Mesothelial cell of epicardium (in vitro differentiated cells): ENCODE results near the gene COPS4. TPM values are rescaled to one million over a fixed set of nuclear protein-coding genes. Genes with fewer than 3 reads are reported as not detected.
"Not testable (repeated sequence)": the region's sequence is repeated elsewhere in the genome, so short reads cannot be mapped to it uniquely, and the experiment has no call there.

Experiments used
- DNase-seq, 2 experiments: peaks; one replicate each; pipeline ENCODE4 v3.0.0; 2021; ENCODE audit warnings: low spot score in 2 of 2; ENCODE audit not compliant: unreplicated experiment in 2 of 2
- H3K27ac Mint-ChIP-seq: 2 replicates; pipeline ENCODE4 v1.8.0; 2021; ENCODE audit warnings: mixed read lengths
- H3K27me3 Mint-ChIP-seq: 2 replicates; pipeline ENCODE4 v1.8.0; 2021; ENCODE audit warnings: low read depth, mixed read lengths
- H3K36me3 Mint-ChIP-seq: 2 replicates; pipeline ENCODE4 v1.8.0; 2021; ENCODE audit warnings: mixed read lengths
- H3K4me1 Mint-ChIP-seq: 2 replicates; pipeline ENCODE4 v1.8.0; 2021; ENCODE audit warnings: mixed read lengths
- H3K4me3 Mint-ChIP-seq: 2 replicates; pipeline ENCODE4 v1.8.0; 2021; ENCODE audit warnings: mild to moderate bottlenecking, moderate library complexity, mixed read lengths
- H3K9me3 Mint-ChIP-seq: 2 replicates; pipeline ENCODE4 v1.8.0; 2021; ENCODE audit warnings: mixed read lengths
- CTCF ChIP-seq: fragments of 200-600 bp; sonication (generic); IDR thresholded peaks from one replicate; pipeline ENCODE4 v1.5.0; 2021; ENCODE audit warnings: antibody characterized with exemption; ENCODE audit not compliant: unreplicated experiment
- total RNA-seq: library from RNA; stranded (reverse); gene quantifications from 3 replicates; pipeline ENCODE4 v1.2.1, GENCODE V29; 2021

The COPS4 gene
- total RNA-seq, 1 donor from 2014 or later: 39.6 TPM

DNA sequence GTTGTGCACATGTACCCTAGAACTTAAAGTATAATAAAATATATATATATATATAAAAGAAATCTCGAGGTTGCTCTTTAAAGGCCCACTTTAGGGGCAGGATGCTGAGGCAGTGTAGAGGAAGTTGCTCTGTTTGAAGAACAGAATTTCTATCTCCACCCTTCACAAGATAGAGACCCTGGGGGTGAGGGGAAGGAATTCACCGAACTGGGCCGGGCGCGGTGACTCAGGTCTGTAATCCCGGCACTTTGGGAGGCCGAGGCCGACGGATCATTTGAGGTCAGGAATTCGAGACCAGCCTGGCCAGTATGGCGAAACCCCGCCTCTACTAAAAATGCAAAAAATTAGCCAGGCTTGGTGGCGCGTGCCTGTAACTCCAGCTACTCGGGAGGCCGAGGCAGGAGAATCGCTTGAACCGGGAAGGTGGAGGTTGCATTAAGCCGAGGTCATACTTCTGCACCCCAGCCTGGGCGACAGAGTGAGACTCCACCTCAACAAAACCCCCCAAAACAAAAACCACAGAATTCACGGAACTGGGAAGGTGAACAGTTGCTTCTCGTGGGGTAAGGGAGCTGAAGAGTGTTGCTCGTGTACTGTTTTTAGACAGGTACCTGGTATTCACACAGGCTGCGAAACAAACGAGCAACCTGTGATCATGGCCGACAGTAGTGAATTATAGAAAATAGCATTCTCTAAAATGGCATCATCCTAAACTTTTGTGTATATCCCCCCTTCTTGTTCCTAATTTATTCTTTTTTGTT, 73.3 kb downstream of the COPS4 start:
- H3K36me3 Mint-ChIP-seq: no peaks in the 10 kb centered on the region
- peaks cover 7% of the 10 kb centered on the region for H3K4me1 Mint-ChIP-seq
- no peak overlapping the region for H3K27ac Mint-ChIP-seq
- no peak for DNase-seq
- H3K9me3 Mint-ChIP-seq: no peaks in the 10 kb centered on the region
- no peak overlapping the region for H3K4me3 Mint-ChIP-seq
- TF ChIP-seq CTCF: no peak
- peaks cover 4% of the 10 kb centered on the region for H3K27me3 Mint-ChIP-seq

DNA sequence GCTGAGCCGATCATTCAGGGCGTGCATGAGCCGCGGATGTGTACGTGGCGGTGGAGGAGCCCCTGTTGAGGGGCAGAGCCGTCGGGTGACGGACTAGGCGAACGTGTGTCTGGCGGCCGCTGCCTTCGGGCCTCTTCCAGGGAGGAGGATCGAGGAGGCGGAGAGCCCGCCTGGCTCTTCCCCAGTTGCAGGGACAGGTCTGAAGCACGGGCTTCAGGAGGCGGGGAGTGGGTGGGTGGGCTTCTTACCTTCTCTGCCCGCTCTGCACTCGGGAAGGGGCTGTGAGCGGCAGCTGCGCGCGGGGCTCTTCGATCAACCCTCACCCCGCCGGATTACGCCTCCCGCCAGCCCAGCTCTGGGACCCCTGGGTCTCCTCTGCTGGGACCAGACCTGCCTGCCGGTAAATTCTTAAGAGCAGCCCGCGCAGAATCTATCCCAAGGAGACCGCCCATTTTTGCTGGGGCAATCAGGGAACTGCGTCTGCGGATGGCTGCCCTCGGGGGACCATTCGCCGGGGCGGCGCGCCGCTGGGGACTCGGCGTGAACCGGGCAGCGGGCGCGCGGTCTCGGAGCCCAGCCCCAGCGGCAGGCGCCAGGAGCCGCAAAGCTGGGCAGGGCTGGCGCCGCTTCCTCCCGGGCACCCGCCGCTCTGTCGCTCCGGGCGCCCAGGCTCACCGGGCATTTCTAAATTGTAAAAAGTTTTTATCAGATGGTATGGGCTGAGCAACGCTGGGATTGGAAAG, 74.7 kb downstream of the COPS4 start:
- TF ChIP-seq CTCF: no peak
- Mint-ChIP-seq H3K27me3 (peaks cover 4% of the 10 kb centered on the region), H3K36me3 (no peaks in the 10 kb centered on the region), H3K27ac (peak overlapping the region; percentile 88), H3K4me3 (peak overlapping the region; percentile 82), H3K4me1 (peaks cover 7% of the 10 kb centered on the region), H3K9me3 (no peaks in the 10 kb centered on the region)
- DNase-seq: peak; percentile 46 to 73

DNA sequence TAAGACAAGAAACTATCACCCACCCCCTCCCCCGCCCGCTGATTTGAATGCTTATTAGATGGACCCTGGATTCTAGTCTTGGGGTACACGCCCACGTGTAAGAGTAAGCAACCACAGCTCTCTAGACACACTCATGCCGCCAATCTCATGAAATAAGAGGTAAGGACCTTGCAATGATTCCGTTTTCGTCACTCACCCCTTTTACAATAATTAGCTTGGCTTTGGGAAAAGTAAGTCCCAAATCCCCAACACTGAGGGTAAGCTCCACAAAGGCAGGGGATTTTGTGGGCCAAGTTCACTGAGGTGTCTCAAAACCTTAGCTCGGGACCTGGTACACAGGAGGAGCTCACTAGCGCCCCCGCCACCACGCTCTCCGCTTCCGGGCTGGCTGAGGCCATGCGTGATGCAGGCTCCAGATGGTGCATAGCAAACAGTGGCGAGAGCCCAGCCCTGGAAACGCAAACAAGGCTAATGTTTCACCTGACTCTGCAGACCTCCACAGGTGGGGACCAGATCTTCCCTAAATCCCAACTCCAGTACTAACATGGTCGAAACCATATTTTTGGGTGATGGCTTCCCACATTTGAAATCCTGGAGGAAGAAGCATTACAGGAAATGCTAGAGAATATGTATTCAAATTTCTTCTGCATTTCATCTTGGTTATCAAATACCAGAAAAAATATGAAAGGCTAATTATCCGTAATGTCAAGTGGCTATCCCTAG, 75.4 kb downstream of the COPS4 start:
- Mint-ChIP-seq H3K36me3 (no peaks in the 10 kb centered on the region), H3K4me1 (peaks cover 11% of the 10 kb centered on the region), H3K27ac (peak overlapping the region; percentile 88), H3K4me3 (peak overlapping the region; percentile 82), H3K27me3 (peaks cover 4% of the 10 kb centered on the region), H3K9me3 (no peaks in the 10 kb centered on the region)
- TF ChIP-seq CTCF: peak; percentile 16
- DNase-seq: peak; percentile 61 to 84

DNA sequence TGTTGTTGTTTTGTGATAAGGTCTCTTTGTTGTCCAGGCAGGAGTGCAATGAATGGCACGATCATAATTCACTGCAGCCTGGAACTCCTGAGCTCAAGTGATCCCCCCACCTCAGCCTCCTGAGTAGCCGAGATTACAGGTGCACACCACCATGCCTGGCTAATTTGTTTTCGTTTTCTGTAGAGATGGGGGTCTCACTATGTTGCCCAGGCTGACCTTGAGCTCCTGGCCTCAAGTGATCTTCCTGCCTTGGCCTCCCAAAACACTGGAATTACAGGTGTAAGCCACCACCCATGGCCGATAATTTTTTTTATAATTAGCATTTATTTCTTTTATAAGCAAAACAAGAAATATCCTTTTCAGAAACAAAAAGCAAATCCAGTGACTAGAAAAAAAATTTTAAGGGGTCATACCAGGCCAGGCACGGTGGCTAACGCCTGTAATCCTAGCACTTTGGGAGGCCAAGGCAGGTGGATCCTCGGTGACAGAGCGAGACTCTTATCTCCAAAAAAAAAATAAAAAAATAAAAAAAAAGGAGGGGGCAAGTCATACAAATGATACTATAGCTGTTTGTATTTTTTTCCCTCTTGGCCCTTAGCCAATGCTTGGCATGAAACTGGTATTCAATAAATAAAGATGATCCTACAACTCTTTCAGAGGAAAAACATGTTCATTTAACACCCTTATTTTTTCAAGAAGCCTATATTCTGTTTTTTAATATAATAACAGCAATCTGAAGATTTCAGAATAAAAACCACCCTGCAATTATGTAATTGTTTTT, 76.2 kb downstream of the COPS4 start:
- Mint-ChIP-seq H3K9me3 (no peaks in the 10 kb centered on the region), H3K36me3 (no peaks in the 10 kb centered on the region), H3K4me1 (peaks cover 11% of the 10 kb centered on the region), H3K27ac (no peak overlapping the region), H3K4me3 (peak overlapping the region; percentile 82), H3K27me3 (peaks cover 4% of the 10 kb centered on the region)
- DNase-seq: no peak
- TF ChIP-seq CTCF: no peak

DNA sequence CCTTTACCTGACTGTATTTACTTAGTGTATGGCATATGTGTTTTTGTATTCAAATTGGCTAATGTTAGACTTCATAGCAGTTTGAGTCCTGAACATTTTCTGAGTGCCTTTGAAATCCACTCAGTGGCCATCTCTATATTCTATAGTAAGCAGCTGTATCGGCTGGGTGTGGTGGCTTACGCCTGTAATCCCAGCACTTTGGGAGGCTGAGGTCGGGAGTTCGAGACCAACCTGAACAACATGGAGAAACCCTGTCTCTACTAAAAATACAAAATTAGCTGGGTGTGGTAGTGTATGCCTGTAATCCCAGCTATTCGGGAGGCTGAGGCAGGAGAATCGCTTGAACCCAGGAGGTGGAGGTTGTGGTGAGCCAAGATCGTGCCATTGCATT, 76.8 kb downstream of the COPS4 start:
- not testable (repeated sequence) for H3K9me3 Mint-ChIP-seq, H3K27ac Mint-ChIP-seq, H3K36me3 Mint-ChIP-seq, DNase-seq, H3K4me3 Mint-ChIP-seq, H3K27me3 Mint-ChIP-seq
- H3K4me1 Mint-ChIP-seq: peaks cover 11% of the 10 kb centered on the region
